GM12892 (cell line): ENCODE data around the gene SEC14L6.

ENCODE experiments used
- POLR2A ChIP-seq: IDR thresholded peaks from 2 replicates; pipeline ENCODE4 v1.6.1; 2011; ENCODE audit warnings: low read depth, low read length, control low read depth
- TAF1 ChIP-seq: IDR thresholded peaks from 2 replicates; pipeline ENCODE4 v1.6.1; 2011; ENCODE audit warnings: low read depth, mild to moderate bottlenecking, control low read depth, low read length, borderline replicate concordance

DNA sequence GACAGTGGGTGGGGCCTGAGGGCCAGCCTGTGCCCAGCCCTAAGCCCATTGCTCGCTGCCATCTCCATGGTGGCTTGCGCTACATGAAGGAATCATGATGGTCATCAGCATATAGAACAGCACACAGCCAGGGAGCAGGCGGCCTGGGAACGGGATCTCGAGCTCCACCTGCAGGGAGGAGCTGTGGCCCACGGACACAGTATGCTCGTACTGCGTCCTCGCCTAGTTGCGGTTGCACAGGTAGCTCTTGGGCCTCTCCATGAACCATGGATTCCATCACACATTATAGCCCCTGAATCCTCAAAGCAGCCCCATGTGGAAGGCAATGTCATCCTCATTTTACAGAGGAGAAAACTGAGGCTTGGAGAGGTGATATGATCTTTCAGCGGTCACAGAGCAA is 56.1 kb downstream of the SEC14L6 start:
- no peak for TF ChIP-seq POLR2A
- TF ChIP-seq TAF1, result no peak
